GM12878 (cell line): ENCODE results near the gene BAG3.

Source experiments
- CTCF ChIP-seq, 3 experiments: IDR thresholded peaks in 2 of 3; conservative IDR thresholded peaks in 1 of 3; 2 replicates each; pipeline ENCODE4 v1.5.1; 2011; ENCODE audit warnings: low read depth in 3 of 3, low read length in 3 of 3, mild to moderate bottlenecking in 3 of 3, control low read depth in 2 of 3, moderate library complexity in 2 of 3, inconsistent platforms in 1 of 3, mixed read lengths in 1 of 3; ENCODE audit not compliant: control insufficient read depth in 2 of 3, insufficient read depth in 1 of 3; ENCODE audit errors: extremely low read depth in 1 of 3
- EZH2 ChIP-seq: IDR thresholded peaks from 2 replicates; pipeline ENCODE4 v1.6.1; 2012; ENCODE audit warnings: low read depth, mild to moderate bottlenecking, control low read depth, inconsistent platforms, low read length, borderline replicate concordance; ENCODE audit not compliant: control insufficient read depth
- IKZF2 ChIP-seq, 2 experiments: fragments of 450-650 bp; IDR thresholded peaks; 2 replicates each; pipeline ENCODE4 v1.6.1; 2017; ENCODE audit warnings: mild to moderate bottlenecking in 2 of 2, moderate library complexity in 2 of 2
- POLR2A ChIP-seq: IDR thresholded peaks from 2 replicates; pipeline ENCODE4 v1.6.1; 2011; ENCODE audit warnings: low read depth, mild to moderate bottlenecking, low read length
- RAD21 ChIP-seq: IDR thresholded peaks from 2 replicates; pipeline ENCODE4 v1.6.1; 2011; ENCODE audit warnings: mild to moderate bottlenecking, low read depth, low read length, moderate library complexity; ENCODE audit not compliant: insufficient read depth
- RCOR1 ChIP-seq: conservative IDR thresholded peaks from 2 replicates; pipeline ENCODE4 v1.6.1; 2012; ENCODE audit warnings: low read depth, low read length, improper control_type of control experiment
- RELA ChIP-seq: fragments of 450-650 bp; IDR thresholded peaks from 2 replicates; pipeline ENCODE4 v1.8.0; 2014; ENCODE audit warnings: borderline replicate concordance; ENCODE audit not compliant: partially characterized antibody
- SUZ12 ChIP-seq: fragments of 200-600 bp; sonication (generic); IDR thresholded peaks from one replicate; pipeline ENCODE4 v1.6.1; 2018; ENCODE audit warnings: antibody characterized with exemption, mild to moderate bottlenecking; ENCODE audit not compliant: unreplicated experiment

DNA sequence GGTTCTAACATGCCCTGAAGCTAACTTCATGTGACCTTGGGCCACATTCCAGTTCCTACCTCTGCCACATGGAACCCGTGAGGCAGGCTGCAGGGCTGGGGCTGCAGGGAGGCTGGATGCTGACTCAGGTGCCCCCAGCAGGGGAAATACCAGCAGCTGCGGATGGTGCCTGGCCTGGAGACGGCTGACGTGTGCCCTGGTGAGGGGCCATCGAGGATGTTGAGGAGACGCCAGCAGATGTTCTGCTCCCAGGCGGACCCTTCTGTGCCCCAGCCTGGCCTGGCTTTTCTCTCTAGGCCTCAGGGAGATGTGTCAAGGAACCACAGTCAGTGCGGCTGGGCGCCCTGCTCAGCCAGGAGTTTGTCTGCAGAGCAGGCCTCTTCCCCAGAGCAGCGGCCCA, 8.8 kb downstream of the BAG3 start:
- TF ChIP-seq EZH2 (no peak), RCOR1 (no peak), POLR2A (no peak), CTCF (IDR thresholded peaks at IDR 0.05 in 2 of 3, conservative IDR thresholded peaks at IDR 0.05 in 1 of 3; ENCODE audit: control insufficient read depth in 2 of 3, extremely low read depth in 1 of 3, insufficient read depth in 1 of 3, low read depth in 3 of 3, low read length in 3 of 3) (no peak), RELA (no peak), RAD21 (no peak), SUZ12 (no peak), IKZF2 (IDR thresholded peaks at IDR 0.05) (no peak)
